ENCODE results near the gene FRS3. TPM values are rescaled to one million over a fixed set of nuclear protein-coding genes. Genes with fewer than 3 reads are reported as not detected.

Gene FRS3
- total and polyA plus RNA-seq, 2 of the 8 experiments (the other 6 are each of a cell fraction or from before 2014, with no cell fraction given): 3.4 to 4.4 TPM

DNA sequence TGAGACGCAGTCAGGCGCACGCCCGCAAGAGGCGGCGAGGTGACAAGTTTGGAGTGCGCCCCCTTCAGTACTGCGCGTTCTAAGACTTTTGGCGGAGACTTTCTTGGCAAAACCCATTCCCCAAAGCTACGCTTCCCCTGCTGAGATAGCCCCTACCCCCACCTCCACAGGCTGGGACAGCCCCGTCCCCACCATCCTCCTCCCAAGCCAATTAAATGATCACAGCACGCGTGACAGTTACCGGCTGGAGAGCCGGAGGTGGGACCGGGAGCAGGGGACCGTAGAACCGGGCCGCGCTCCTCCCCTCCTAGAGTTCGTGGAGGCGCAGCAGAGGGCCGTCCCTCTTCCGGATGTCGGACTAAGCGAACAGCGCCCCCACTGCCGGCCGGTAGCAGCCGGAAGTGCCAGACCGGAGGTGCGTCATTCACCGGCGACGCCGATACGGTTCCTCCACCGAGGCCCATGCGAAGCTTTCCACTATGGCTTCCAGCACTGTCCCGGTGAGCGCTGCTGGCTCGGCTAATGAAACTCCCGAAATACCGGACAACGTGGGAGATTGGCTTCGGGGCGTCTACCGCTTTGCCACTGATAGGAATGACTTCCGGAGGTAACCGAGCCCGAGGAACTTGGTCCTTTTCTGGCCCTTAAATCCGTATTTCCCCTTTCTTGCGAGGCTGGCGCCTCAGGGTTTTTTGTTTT, 7.7 kb upstream of the FRS3 start, which contains the start of gene TOMM6 (continued):
- TF ChIP-seq, protein P1, sequence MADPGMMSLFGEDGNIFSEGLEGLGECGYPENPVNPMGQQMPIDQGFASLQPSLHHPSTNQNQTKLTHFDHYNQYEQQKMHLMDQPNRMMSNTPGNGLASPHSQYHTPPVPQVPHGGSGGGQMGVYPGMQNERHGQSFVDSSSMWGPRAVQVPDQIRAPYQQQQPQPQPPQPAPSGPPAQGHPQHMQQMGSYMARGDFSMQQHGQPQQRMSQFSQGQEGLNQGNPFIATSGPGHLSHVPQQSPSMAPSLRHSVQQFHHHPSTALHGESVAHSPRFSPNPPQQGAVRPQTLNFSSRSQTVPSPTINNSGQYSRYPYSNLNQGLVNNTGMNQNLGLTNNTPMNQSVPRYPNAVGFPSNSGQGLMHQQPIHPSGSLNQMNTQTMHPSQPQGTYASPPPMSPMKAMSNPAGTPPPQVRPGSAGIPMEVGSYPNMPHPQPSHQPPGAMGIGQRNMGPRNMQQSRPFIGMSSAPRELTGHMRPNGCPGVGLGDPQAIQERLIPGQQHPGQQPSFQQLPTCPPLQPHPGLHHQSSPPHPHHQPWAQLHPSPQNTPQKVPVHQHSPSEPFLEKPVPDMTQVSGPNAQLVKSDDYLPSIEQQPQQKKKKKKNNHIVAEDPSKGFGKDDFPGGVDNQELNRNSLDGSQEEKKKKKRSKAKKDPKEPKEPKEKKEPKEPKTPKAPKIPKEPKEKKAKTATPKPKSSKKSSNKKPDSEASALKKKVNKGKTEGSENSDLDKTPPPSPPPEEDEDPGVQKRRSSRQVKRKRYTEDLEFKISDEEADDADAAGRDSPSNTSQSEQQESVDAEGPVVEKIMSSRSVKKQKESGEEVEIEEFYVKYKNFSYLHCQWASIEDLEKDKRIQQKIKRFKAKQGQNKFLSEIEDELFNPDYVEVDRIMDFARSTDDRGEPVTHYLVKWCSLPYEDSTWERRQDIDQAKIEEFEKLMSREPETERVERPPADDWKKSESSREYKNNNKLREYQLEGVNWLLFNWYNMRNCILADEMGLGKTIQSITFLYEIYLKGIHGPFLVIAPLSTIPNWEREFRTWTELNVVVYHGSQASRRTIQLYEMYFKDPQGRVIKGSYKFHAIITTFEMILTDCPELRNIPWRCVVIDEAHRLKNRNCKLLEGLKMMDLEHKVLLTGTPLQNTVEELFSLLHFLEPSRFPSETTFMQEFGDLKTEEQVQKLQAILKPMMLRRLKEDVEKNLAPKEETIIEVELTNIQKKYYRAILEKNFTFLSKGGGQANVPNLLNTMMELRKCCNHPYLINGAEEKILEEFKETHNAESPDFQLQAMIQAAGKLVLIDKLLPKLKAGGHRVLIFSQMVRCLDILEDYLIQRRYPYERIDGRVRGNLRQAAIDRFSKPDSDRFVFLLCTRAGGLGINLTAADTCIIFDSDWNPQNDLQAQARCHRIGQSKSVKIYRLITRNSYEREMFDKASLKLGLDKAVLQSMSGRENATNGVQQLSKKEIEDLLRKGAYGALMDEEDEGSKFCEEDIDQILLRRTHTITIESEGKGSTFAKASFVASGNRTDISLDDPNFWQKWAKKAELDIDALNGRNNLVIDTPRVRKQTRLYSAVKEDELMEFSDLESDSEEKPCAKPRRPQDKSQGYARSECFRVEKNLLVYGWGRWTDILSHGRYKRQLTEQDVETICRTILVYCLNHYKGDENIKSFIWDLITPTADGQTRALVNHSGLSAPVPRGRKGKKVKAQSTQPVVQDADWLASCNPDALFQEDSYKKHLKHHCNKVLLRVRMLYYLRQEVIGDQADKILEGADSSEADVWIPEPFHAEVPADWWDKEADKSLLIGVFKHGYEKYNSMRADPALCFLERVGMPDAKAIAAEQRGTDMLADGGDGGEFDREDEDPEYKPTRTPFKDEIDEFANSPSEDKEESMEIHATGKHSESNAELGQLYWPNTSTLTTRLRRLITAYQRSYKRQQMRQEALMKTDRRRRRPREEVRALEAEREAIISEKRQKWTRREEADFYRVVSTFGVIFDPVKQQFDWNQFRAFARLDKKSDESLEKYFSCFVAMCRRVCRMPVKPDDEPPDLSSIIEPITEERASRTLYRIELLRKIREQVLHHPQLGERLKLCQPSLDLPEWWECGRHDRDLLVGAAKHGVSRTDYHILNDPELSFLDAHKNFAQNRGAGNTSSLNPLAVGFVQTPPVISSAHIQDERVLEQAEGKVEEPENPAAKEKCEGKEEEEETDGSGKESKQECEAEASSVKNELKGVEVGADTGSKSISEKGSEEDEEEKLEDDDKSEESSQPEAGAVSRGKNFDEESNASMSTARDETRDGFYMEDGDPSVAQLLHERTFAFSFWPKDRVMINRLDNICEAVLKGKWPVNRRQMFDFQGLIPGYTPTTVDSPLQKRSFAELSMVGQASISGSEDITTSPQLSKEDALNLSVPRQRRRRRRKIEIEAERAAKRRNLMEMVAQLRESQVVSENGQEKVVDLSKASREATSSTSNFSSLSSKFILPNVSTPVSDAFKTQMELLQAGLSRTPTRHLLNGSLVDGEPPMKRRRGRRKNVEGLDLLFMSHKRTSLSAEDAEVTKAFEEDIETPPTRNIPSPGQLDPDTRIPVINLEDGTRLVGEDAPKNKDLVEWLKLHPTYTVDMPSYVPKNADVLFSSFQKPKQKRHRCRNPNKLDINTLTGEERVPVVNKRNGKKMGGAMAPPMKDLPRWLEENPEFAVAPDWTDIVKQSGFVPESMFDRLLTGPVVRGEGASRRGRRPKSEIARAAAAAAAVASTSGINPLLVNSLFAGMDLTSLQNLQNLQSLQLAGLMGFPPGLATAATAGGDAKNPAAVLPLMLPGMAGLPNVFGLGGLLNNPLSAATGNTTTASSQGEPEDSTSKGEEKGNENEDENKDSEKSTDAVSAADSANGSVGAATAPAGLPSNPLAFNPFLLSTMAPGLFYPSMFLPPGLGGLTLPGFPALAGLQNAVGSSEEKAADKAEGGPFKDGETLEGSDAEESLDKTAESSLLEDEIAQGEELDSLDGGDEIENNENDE (IDR thresholded peaks at IDR 0.05; ENCODE audit: insufficient replicate concordance, low read length): no peak
- TF ChIP-seq KDM4A (IDR thresholded peaks at IDR 0.05; ENCODE audit: low read depth, low read length, severe bottlenecking) (peak; percentile 97), HDAC6 (IDR thresholded peaks at IDR 0.05; ENCODE audit: low read depth, low read length) (no peak), HDAC2 (IDR thresholded peaks at IDR 0.05; ENCODE audit: borderline replicate concordance in 1 of 2, low read depth in 2 of 2, low read length in 2 of 2) (no peak)
